OCI-LY7 (cell line): ENCODE measurements around the gene CD2AP.

Source experiments
- EZH2phosphoT487 ChIP-seq: fragments of 200-600 bp; sonication (generic); IDR thresholded peaks from 2 replicates; pipeline ENCODE4 v1.6.1; 2018; ENCODE audit warnings: low read depth, borderline replicate concordance, mild to moderate bottlenecking, mixed run types, antibody characterized with exemption, low read length, moderate library complexity, mixed read lengths
- TF ChIP-seq, protein P1 (sequence below): fragments of 200-600 bp; sonication (generic); conservative IDR thresholded peaks from 2 replicates; pipeline ENCODE4 v1.5.1; 2014; ENCODE audit warnings: mild to moderate bottlenecking, antibody characterized with exemption, low read length, moderate library complexity, mixed read lengths

GRCh38 chr6:47595785-47596184 is 118.2 kb downstream of the CD2AP start:
- TF ChIP-seq, protein P1, sequence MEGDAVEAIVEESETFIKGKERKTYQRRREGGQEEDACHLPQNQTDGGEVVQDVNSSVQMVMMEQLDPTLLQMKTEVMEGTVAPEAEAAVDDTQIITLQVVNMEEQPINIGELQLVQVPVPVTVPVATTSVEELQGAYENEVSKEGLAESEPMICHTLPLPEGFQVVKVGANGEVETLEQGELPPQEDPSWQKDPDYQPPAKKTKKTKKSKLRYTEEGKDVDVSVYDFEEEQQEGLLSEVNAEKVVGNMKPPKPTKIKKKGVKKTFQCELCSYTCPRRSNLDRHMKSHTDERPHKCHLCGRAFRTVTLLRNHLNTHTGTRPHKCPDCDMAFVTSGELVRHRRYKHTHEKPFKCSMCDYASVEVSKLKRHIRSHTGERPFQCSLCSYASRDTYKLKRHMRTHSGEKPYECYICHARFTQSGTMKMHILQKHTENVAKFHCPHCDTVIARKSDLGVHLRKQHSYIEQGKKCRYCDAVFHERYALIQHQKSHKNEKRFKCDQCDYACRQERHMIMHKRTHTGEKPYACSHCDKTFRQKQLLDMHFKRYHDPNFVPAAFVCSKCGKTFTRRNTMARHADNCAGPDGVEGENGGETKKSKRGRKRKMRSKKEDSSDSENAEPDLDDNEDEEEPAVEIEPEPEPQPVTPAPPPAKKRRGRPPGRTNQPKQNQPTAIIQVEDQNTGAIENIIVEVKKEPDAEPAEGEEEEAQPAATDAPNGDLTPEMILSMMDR, result no peak
- TF ChIP-seq EZH2phosphoT487, result no peak
